GM13977 (cell line): ENCODE measurements around the gene QRICH1.
A peak's percentile ranks its signal among the peaks of the same experiment; 100 is the strongest.

ENCODE experiments used
- DNase-seq: peaks from one replicate; pipeline ENCODE4 v3.0.0; 2012; ENCODE audit warnings: low spot score
- CTCF ChIP-seq: IDR thresholded peaks from 2 replicates; pipeline ENCODE4 v1.5.1; 2012; ENCODE audit warnings: mild to moderate bottlenecking, control low read depth; ENCODE audit not compliant: insufficient read depth; ENCODE audit errors: extremely low read depth, missing control alignments
- in situ Hi-C: fragments of 300-500 bp; cut with MboI; formaldehyde crosslinking; loops from one replicate; pipeline ENCODE4 v1.12.0; 2022; ENCODE audit warnings: low sequenced_read_pairs, low pct_unique_long_range_greater_than_20kb, mixed read lengths, inconsistent platforms; ENCODE audit not compliant: unreplicated experiment

The QRICH1 gene

GRCh38 chr3:49104427-49105291, 10.8 kb upstream of the QRICH1 start, which contains the start of gene QARS1:
TSS of gene QARS1 (minus strand) at chr3:49104757. CDS start at chr3:49104733, 24 bp downstream.
- TF ChIP-seq CTCF = no peak
- in situ Hi-C loops = no loop called here
- DNase-seq = peak; percentile 97

- DNase-seq = no peak
- in situ Hi-C loops = no loop called here
- no peak for TF ChIP-seq CTCF
Measured at GRCh38 chr3:49104052-49104426, 10.2 kb upstream of the QRICH1 start.

- in situ Hi-C loops = no loop called here
Measured at GRCh38 chr3:49100046-49100615, 6.3 kb upstream of the QRICH1 start.

GRCh38 chr3:49098910-49099630, 5.2 kb upstream of the QRICH1 start:
- no peak for DNase-seq
- in situ Hi-C loops = no loop called here
- TF ChIP-seq CTCF = no peak

More at GRCh38 chr3:49100046-49100615, 6.3 kb upstream of the QRICH1 start:
- TF ChIP-seq CTCF = no peak
- no peak for DNase-seq

GRCh38 chr3:49098429-49098828, 4.6 kb upstream of the QRICH1 start:
- TF ChIP-seq CTCF = no peak
- in situ Hi-C loops = no loop called here
- no peak for DNase-seq
